PC-3 (cell line): Measurements from ENCODE around the gene DHCR24. TPM values are rescaled to one million over a fixed set of nuclear protein-coding genes. Genes with fewer than 3 reads are reported as not detected.

Source experiments
- ATAC-seq: fragments of 200-7000 bp; cut with Tn5 transposase; 2 replicates; pipeline ENCODE4 v1.9.1; 2020; ENCODE audit warnings: mild to moderate bottlenecking, moderate library complexity
- BruUV-seq: library from RNA; stranded (reverse); fragments of 400-500 nt; replicated peaks from 2 replicates; lab custom pipeline; 2021; lab: Mats Ljungman, UMichigan
- CTCF ChIA-PET: fragments of 300-600 bp; sonication (Branson Sonifier 250); formaldehyde crosslinking; loops from one replicate; lab custom pipeline; 2022; ENCODE audit warnings: antibody characterized with exemption; lab: Charles Lee
- POLR2A ChIA-PET: fragments of 300-600 bp; sonication (Branson Sonifier 250); formaldehyde crosslinking; loops from one replicate; lab custom pipeline; 2022; ENCODE audit warnings: antibody characterized with exemption; ENCODE audit not compliant: unreplicated experiment; lab: Charles Lee
- DNase-seq: peaks from one replicate; pipeline ENCODE4 v3.0.0-alpha.2; 2015
- H2AFZ ChIP-seq: fragments of 300-600 bp; sonication (generic); 2 replicates; pipeline ENCODE4 v1.6.0; 2016; ENCODE audit warnings: antibody characterized with exemption, low read length
- H3F3A ChIP-seq: fragments of 300-600 bp; sonication (generic); one replicate; pipeline ENCODE4 v1.6.0; 2017; ENCODE audit warnings: antibody characterized with exemption, low read length, control low read depth, mild to moderate bottlenecking; ENCODE audit not compliant: unreplicated experiment
- H3K27ac ChIP-seq: fragments of 300-600 bp; sonication (generic); 2 replicates; pipeline ENCODE4 v1.5.1; 2016; ENCODE audit warnings: mild to moderate bottlenecking, low read length
- H3K27me3 ChIP-seq: fragments of 300-600 bp; sonication (generic); 2 replicates; pipeline ENCODE4 v1.6.1; 2016; ENCODE audit warnings: low read length, mixed read lengths
- H3K36me3 ChIP-seq: fragments of 300-600 bp; sonication (generic); 2 replicates; pipeline ENCODE4 v1.6.1; 2016; ENCODE audit warnings: low read depth, mixed run types, low read length, mixed read lengths
- H3K4me1 ChIP-seq: fragments of 300-600 bp; sonication (generic); 2 replicates; pipeline ENCODE4 v1.5.1; 2016; ENCODE audit warnings: low read length; ENCODE audit not compliant: insufficient read depth
- H3K4me2 ChIP-seq: fragments of 300-600 bp; sonication (generic); 2 replicates; pipeline ENCODE4 v1.6.0; 2016; ENCODE audit warnings: low read length
- H3K4me3 ChIP-seq: fragments of 300-600 bp; sonication (generic); 2 replicates; pipeline ENCODE4 v1.5.1; 2016; ENCODE audit warnings: mild to moderate bottlenecking, low read length, mixed read lengths
- H3K79me2 ChIP-seq: fragments of 300-600 bp; sonication (generic); 2 replicates; pipeline ENCODE4 v1.6.1; 2017; ENCODE audit warnings: low read length, mixed read lengths
- H3K9ac ChIP-seq: fragments of 300-600 bp; sonication (generic); 2 replicates; pipeline ENCODE4 v1.6.0; 2016; ENCODE audit warnings: mild to moderate bottlenecking, low read length
- H3K9me2 ChIP-seq: fragments of 300-600 bp; sonication (generic); replicated peaks from 2 replicates; pipeline ENCODE4 v1.6.1; 2016; ENCODE audit warnings: mixed run types, low read length, mixed read lengths
- H3K9me3 ChIP-seq: fragments of 300-600 bp; sonication (generic); 2 replicates; pipeline ENCODE4 v1.6.1; 2016; ENCODE audit warnings: low read length, mixed read lengths
- H4K20me1 ChIP-seq: fragments of 300-600 bp; sonication (generic); 2 replicates; pipeline ENCODE4 v1.6.1; 2016; ENCODE audit warnings: low read length, mixed read lengths
- CTCF ChIP-seq: fragments of 300-600 bp; sonication (generic); conservative IDR thresholded peaks from 2 replicates; pipeline ENCODE4 v1.5.1; 2017; ENCODE audit warnings: antibody characterized with exemption, low read depth, mild to moderate bottlenecking, low read length
- EZH2 ChIP-seq: fragments of 300-600 bp; sonication (generic); IDR thresholded peaks from one replicate; pipeline ENCODE4 v1.6.1; 2017; ENCODE audit warnings: antibody characterized with exemption, mild to moderate bottlenecking, low read length; ENCODE audit not compliant: unreplicated experiment
- EZH2phosphoT487 ChIP-seq: fragments of 300-600 bp; sonication (generic); IDR thresholded peaks from 2 replicates; pipeline ENCODE4 v1.6.1; 2018; ENCODE audit warnings: mild to moderate bottlenecking, antibody characterized with exemption, low read length, borderline replicate concordance
- intact Hi-C: fragments of 100-400 bp; cut with micrococcal nuclease; formaldehyde crosslinking; loops from 2 replicates; pipeline ENCODE4 v1.9.0; 2023
- total RNA-seq: library from RNA; depleted of rRNA; stranded (reverse); fragments of >200 nt; gene quantifications from 2 replicates; pipeline ENCODE4 v1.2.3, GENCODE V29; 2014

The DHCR24 gene
- total RNA-seq, 1 experiment from 2014 or later, result 166 TPM

- Histone ChIP-seq H3K27me3 (no peaks in the 10 kb centered on the region), H3K9me2 (no peaks in the 10 kb centered on the region), H3K4me3 (no peak overlapping the region), H4K20me1 (no peaks in the 10 kb centered on the region), H3K9me3 (no peaks in the 10 kb centered on the region), H3K79me2 (no peaks in the 10 kb centered on the region), H3F3A (no peaks in the 10 kb centered on the region), H3K4me2 (no peak overlapping the region), H3K27ac (no peak overlapping the region), H3K36me3 (peaks cover 74% of the 10 kb centered on the region), H3K9ac (no peak overlapping the region), H2AFZ (no peak overlapping the region), H3K4me1 (peaks cover 14% of the 10 kb centered on the region)
- BruUV-seq, result no TSS peak
- no peak for TF ChIP-seq EZH2
- no peak for TF ChIP-seq EZH2phosphoT487
- no peak for TF ChIP-seq CTCF
- ATAC-seq (no peak; the same call in 1 of the 2 replicates), DNase-seq (no peak)
- POLR2A ChIA-PET, result no interaction called here
- intact Hi-C loops, result no loop called here
- CTCF ChIA-PET, result interaction anchor here (0.6 kb wide), 1 partner anchor 13 kb away, joined by 4 read pairs; no protein-coding TSS in a partner anchor
Measured at GRCh38 chr1:54866801-54867716, 19.9 kb downstream of the DHCR24 start.

DNA sequence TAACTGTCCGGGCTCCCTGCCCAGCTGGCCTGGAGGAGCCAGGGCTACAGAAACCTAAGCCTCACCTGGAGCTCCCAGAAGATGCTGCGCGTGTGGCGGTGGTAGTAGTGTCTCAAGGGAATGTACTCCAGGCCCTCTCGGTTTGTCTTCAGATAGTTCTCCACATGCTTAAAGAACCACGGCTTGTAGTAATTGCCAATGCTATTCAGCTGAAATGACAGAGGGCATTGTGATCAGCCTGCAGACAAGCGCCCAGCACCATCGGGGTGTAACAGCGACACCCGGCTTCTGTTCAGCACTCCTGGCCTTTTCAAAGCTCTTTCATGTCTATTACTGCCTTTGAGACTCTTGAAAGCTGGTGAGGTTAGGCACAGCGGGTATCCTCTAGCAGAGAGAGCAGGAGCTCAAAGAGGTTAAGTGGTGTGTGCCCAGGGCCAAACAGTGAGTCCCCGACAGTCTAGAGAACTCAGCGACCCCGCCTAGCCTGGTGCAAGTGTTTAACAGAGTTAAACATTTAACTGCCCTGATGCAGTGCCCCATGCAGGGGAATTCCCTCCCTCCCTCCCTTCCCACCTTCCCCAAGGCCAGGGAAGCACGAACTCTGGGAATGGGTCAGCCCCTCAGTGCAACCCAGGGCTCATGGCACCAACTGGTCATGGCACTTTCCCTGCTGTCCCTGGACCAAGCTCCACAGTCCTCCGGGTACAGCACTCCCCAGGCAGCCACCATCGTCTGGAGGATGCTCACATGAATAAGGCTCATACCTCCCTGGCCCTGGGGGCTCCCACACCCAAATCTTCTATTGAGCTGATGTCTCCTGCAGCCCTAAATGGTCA is 21.5 kb downstream of the DHCR24 start:
- Histone ChIP-seq H3K9me2 (no peaks in the 10 kb centered on the region), H3K4me2 (no peak overlapping the region), H3K9ac (no peak overlapping the region), H3F3A (no peaks in the 10 kb centered on the region), H4K20me1 (no peaks in the 10 kb centered on the region), H3K36me3 (peaks cover 65% of the 10 kb centered on the region), H2AFZ (no peak overlapping the region), H3K4me1 (peaks cover 25% of the 10 kb centered on the region), H3K4me3 (no peak overlapping the region), H3K9me3 (no peaks in the 10 kb centered on the region), H3K27ac (no peak overlapping the region), H3K79me2 (no peaks in the 10 kb centered on the region), H3K27me3 (no peaks in the 10 kb centered on the region)
- ChIA-PET POLR2A (no interaction called here), CTCF (no interaction called here)
- intact Hi-C loops, result no loop called here
- TF ChIP-seq EZH2, result no peak
- TF ChIP-seq CTCF, result no peak
- TF ChIP-seq EZH2phosphoT487, result no peak
- no peak for ATAC-seq
- BruUV-seq, result no TSS peak
- no peak for DNase-seq
